ENCODE measurements around the gene SPATS2. TPM values are rescaled to one million over a fixed set of nuclear protein-coding genes. Genes with fewer than 3 reads are reported as not detected.

Gene SPATS2
- total and polyA plus RNA-seq, 2 of the 4 experiments (the other 2 are of a cell fraction) = 50.6 to 63.3 TPM

DNA sequence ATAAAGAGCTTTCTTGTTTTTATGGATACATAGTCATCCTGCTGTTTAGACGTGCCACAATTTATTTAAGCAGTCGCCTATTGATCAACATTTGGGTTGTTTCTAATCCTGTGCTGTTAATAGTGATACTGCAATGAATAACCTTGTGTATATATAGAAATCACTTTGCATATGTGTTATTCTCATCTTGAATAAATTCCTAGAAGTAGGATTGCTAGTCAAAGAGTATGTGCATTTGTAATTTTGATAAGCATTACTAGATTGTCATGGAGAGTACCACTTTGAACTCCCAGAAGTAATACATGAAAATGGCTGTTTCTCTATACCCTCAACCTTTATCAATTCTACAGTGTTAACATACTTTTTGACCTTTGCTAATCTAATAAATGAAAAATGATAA lies 126.6 kb downstream of the SPATS2 start:
- Histone ChIP-seq H3K14ac (replicated peaks; ENCODE audit: low read depth, low read length) (no peak overlapping the region), H2AFZ (replicated peaks; ENCODE audit: low read length, poor library complexity) (no peak overlapping the region), H3K56ac (ENCODE audit: extremely low read depth, insufficient read depth, low read length) (no peak overlapping the region), H2BK15ac (ENCODE audit: low read depth, low read length) (no peak overlapping the region), H2BK5ac (ENCODE audit: low read depth, low read length, poor library complexity, severe bottlenecking) (no peak overlapping the region), H3K4me3 (ENCODE audit: insufficient read depth, low read depth, low read length) (no peak overlapping the region), H3K79me1 (ENCODE audit: low read depth in 1 of 2, low read length in 2 of 2) (peaks cover 3 to 36% of the 10 kb centered on the region in 2 experiments; a peak in 3 of 4 replicates), H2AK9ac (replicated peaks; ENCODE audit: low read depth, low read length, poor library complexity) (no peak overlapping the region), H2BK20ac (ENCODE audit: low read depth, low read length) (no peak overlapping the region), H3K4ac (ENCODE audit: low read depth, low read length) (no peak overlapping the region), H3K18ac (ENCODE audit: low read depth, low read length) (no peak overlapping the region), H3K27ac (ENCODE audit: insufficient read depth, low read length) (no peak overlapping the region), H3K4me1 (ENCODE audit: control insufficient read depth, insufficient read depth, low read length) (peaks cover 2% of the 10 kb centered on the region; the same call in 1 of the 2 replicates), H2AK5ac (ENCODE audit: low read depth, low read length) (no peak overlapping the region), H3K23ac (ENCODE audit: low read depth, low read length) (no peak overlapping the region), H3K9me3 (ENCODE audit: control insufficient read depth, insufficient read depth, low read length) (no peaks in the 10 kb centered on the region), H4K5ac (ENCODE audit: low read depth, low read length) (no peak overlapping the region), H4K91ac (ENCODE audit: insufficient read depth, low read depth, low read length) (no peak overlapping the region), H3K27me3 (ENCODE audit: control insufficient read depth, insufficient read depth, low read length) (no peaks in the 10 kb centered on the region), H3K36me3 (ENCODE audit: control insufficient read depth, insufficient read depth, low read length) (peaks cover 14% of the 10 kb centered on the region), H4K8ac (ENCODE audit: low read depth in 2 of 2, low read length in 2 of 2) (no peak overlapping the region), H3K9ac (ENCODE audit: low read depth, low read length) (no peak overlapping the region), H4K20me1 (ENCODE audit: insufficient read depth, low read length) (no peaks in the 10 kb centered on the region), H3K9me1 (ENCODE audit: insufficient read depth, low read length) (peaks cover 5% of the 10 kb centered on the region; the same call in 1 of the 2 replicates), H2BK120ac (ENCODE audit: low read depth, low read length) (no peak overlapping the region), H3K4me2 (ENCODE audit: low read depth, low read length) (no peak overlapping the region)
- ChIA-PET CTCF (no interaction called here), POLR2A (ENCODE audit: unreplicated experiment) (no interaction called here)
- dilution Hi-C loops (cut with HindIII; ENCODE audit: low sequenced_read_pairs, unreplicated experiment) = no loop called here
- ATAC-seq (ENCODE audit: low read depth) (no peak), DNase-seq (no peak)
- no TSS peak for BruUV-seq (replicated peaks)
- intact Hi-C loops (cut with micrococcal nuclease) = no loop called here
- in situ Hi-C loops (cut with MboI; ENCODE audit: low sequenced_read_pairs) = no loop called here
- WGBS, 2 experiments (ENCODE audit: extremely low coverage in 2 of 2, insufficient read length in 1 of 2) = no CpG with 5 or more reads among the region's 2 CpGs
- no peak for TF ChIP-seq BHLHE40 (IDR thresholded peaks at IDR 0.05; ENCODE audit: low read depth, low read length)
- TF ChIP-seq MAZ (IDR thresholded peaks at IDR 0.05; ENCODE audit: borderline replicate concordance, low read depth, low read length) = no peak
- no peak for TF ChIP-seq CHD1 (IDR thresholded peaks at IDR 0.05; ENCODE audit: low read depth, low read length)
- no peak for TF ChIP-seq RAD21 (IDR thresholded peaks at IDR 0.05; ENCODE audit: low read length)
- no peak for TF ChIP-seq FOS (IDR thresholded peaks at IDR 0.05; ENCODE audit: low read depth, low read length)
- TF ChIP-seq, protein P1, sequence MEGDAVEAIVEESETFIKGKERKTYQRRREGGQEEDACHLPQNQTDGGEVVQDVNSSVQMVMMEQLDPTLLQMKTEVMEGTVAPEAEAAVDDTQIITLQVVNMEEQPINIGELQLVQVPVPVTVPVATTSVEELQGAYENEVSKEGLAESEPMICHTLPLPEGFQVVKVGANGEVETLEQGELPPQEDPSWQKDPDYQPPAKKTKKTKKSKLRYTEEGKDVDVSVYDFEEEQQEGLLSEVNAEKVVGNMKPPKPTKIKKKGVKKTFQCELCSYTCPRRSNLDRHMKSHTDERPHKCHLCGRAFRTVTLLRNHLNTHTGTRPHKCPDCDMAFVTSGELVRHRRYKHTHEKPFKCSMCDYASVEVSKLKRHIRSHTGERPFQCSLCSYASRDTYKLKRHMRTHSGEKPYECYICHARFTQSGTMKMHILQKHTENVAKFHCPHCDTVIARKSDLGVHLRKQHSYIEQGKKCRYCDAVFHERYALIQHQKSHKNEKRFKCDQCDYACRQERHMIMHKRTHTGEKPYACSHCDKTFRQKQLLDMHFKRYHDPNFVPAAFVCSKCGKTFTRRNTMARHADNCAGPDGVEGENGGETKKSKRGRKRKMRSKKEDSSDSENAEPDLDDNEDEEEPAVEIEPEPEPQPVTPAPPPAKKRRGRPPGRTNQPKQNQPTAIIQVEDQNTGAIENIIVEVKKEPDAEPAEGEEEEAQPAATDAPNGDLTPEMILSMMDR (conservative IDR thresholded peaks at IDR 0.05; ENCODE audit: low read depth, low read length) = no peak
- TF ChIP-seq SMC3 (IDR thresholded peaks at IDR 0.05; ENCODE audit: low read depth, low read length) = no peak
- TF ChIP-seq, protein P2, sequence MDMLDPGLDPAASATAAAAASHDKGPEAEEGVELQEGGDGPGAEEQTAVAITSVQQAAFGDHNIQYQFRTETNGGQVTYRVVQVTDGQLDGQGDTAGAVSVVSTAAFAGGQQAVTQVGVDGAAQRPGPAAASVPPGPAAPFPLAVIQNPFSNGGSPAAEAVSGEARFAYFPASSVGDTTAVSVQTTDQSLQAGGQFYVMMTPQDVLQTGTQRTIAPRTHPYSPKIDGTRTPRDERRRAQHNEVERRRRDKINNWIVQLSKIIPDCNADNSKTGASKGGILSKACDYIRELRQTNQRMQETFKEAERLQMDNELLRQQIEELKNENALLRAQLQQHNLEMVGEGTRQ (IDR thresholded peaks at IDR 0.05; ENCODE audit: low read depth, low read length) = no peak
- TF ChIP-seq MAFK (IDR thresholded peaks at IDR 0.05; ENCODE audit: low read depth, low read length) = no peak
- no peak for TF ChIP-seq CEBPB (IDR thresholded peaks at IDR 0.05; ENCODE audit: low read depth, low read length)
- TF ChIP-seq, protein P3, sequence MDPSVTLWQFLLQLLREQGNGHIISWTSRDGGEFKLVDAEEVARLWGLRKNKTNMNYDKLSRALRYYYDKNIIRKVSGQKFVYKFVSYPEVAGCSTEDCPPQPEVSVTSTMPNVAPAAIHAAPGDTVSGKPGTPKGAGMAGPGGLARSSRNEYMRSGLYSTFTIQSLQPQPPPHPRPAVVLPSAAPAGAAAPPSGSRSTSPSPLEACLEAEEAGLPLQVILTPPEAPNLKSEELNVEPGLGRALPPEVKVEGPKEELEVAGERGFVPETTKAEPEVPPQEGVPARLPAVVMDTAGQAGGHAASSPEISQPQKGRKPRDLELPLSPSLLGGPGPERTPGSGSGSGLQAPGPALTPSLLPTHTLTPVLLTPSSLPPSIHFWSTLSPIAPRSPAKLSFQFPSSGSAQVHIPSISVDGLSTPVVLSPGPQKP (IDR thresholded peaks at IDR 0.05; ENCODE audit: borderline replicate concordance, low read depth, low read length) = no peak
- TF ChIP-seq RCOR1 (IDR thresholded peaks at IDR 0.05; ENCODE audit: insufficient replicate concordance, low read length) = no peak
- TF ChIP-seq MXI1 (IDR thresholded peaks at IDR 0.05; ENCODE audit: borderline replicate concordance, low read depth, low read length) = no peak
- no peak for TF ChIP-seq RFX5 (IDR thresholded peaks at IDR 0.05; ENCODE audit: low read depth, low read length)

All from IMR-90 (cell line).